Retinal pigment epithelial cell (primary cell): ENCODE results near the gene LAMA2.
"Not testable (repeated sequence)": the region's sequence is repeated elsewhere in the genome, so short reads cannot be mapped to it uniquely, and the experiment has no call there.

Experiments
- DNase-seq: peaks from one replicate; pipeline ENCODE4 v3.0.0-alpha.2; 2010; ENCODE audit warnings: low read depth
- H3K4me3 ChIP-seq: 2 replicates; pipeline ENCODE4 v1.5.1; 2011; ENCODE audit warnings: mild to moderate bottlenecking, low read length, control low read depth, moderate library complexity
- TF ChIP-seq, protein P1 (sequence below): conservative IDR thresholded peaks from 2 replicates; pipeline ENCODE4 v1.5.1; 2011; ENCODE audit warnings: low read depth, low read length, control low read depth, inconsistent platforms

The LAMA2 gene

DNA sequence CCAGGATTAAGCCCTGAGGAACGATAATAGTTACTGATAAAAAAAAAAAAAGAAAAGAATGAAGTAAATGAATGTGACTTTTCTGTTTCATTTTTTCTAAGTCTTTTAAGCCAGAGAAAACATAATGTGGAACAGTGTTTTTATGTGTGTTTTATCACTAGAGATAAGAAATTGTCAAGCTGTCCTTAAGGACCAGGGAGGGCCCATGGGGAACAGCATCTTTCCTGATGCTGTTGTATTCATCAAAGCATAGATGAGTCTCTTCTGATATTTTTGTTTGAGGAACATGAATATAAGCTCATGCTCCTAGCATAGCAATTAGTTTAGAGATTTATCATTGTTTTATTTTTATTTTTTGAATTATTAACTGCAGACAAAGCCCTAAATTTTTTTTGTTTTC is 150.2 kb downstream of the LAMA2 start:
- no peak for DNase-seq
- TF ChIP-seq, protein P1, sequence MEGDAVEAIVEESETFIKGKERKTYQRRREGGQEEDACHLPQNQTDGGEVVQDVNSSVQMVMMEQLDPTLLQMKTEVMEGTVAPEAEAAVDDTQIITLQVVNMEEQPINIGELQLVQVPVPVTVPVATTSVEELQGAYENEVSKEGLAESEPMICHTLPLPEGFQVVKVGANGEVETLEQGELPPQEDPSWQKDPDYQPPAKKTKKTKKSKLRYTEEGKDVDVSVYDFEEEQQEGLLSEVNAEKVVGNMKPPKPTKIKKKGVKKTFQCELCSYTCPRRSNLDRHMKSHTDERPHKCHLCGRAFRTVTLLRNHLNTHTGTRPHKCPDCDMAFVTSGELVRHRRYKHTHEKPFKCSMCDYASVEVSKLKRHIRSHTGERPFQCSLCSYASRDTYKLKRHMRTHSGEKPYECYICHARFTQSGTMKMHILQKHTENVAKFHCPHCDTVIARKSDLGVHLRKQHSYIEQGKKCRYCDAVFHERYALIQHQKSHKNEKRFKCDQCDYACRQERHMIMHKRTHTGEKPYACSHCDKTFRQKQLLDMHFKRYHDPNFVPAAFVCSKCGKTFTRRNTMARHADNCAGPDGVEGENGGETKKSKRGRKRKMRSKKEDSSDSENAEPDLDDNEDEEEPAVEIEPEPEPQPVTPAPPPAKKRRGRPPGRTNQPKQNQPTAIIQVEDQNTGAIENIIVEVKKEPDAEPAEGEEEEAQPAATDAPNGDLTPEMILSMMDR, result no peak
- H3K4me3 ChIP-seq, result no peak overlapping the region

DNA sequence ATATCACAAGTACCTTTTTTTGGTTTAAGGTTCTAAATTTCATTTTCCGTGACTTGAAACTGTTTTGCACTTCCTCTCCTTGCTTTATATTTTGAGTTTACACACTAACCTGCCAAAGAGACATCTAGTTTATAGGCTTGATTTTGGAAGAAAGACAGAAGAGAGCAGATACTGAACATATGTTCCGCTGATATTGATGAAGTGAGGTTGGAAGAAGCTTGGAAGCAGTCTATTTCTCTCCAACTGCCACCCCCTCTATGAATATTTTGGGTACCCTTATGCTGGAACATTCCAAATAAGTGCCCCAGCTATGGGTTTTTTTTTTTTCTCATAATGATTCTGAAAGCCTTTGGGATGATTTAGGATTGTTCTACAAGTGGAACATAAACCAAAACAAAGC is 150.6 kb downstream of the LAMA2 start:
- no peak overlapping the region for H3K4me3 ChIP-seq
- no peak for DNase-seq
- TF ChIP-seq, protein P1, result no peak

- DNase-seq, result no peak
- H3K4me3 ChIP-seq, result no peak overlapping the region
- TF ChIP-seq, protein P1, result no peak
Observed at GRCh38 chr6:129041563-129041962, 158.6 kb downstream of the LAMA2 start.

- DNase-seq, result no peak
- TF ChIP-seq, protein P1, result no peak
- no peak overlapping the region for H3K4me3 ChIP-seq
Observed at GRCh38 chr6:129046526-129046925, 163.6 kb downstream of the LAMA2 start.

DNA sequence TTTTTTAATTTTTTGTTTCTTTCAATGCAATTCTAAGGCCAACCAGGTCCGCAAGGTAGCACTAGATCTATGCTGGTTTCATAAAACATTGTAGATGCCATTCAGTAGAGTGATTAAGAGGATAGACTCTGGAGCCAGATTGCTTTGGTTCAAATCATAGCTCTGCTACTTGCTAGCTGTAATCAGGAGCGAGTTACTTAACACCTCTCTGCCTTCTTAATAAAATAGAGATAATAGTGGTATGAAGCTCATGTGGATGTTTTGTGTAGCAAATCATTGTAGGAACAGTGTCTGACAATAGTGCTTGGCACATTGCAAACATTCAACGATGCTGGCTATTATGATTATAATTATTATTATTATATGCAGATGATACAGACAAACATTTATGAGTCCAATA is 164.9 kb downstream of the LAMA2 start:
- TF ChIP-seq, protein P1, result no peak
- no peak for DNase-seq
- H3K4me3 ChIP-seq, result no peak overlapping the region

DNA sequence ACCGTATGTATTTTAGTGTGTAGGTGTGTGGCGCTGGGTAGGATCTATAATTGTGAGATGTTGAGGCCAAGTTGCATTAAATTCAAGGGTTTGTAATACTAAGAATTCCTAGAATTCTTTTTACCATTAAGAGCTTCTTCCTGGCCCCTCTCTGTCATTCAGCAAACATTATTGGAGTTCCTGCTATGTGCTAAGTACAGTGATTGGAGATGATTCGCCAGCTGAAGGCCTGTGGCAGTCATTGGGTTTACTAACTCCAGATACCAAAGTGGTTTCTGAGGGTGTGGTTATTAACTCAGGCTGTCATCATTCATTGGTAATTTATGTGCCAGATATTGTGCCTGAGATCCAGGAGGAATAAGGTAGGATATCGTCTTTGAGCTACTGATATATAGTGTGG is 167.1 kb downstream of the LAMA2 start:
- DNase-seq, result no peak
- no peak overlapping the region for H3K4me3 ChIP-seq
- TF ChIP-seq, protein P1, result no peak

- not testable (repeated sequence) for DNase-seq, H3K4me3 ChIP-seq
Observed at GRCh38 chr6:129053143-129053542, 170.2 kb downstream of the LAMA2 start.

- no peak overlapping the region for H3K4me3 ChIP-seq
- TF ChIP-seq, protein P1, result no peak
- no peak for DNase-seq
Observed at GRCh38 chr6:129055796-129056195, 172.9 kb downstream of the LAMA2 start.
